Hematopoietic multipotent progenitor cell (in vitro differentiated cells): ENCODE results near the gene TMEM59L. TPM values are rescaled to one million over a fixed set of nuclear protein-coding genes. Genes with fewer than 3 reads are reported as not detected.

Experiments
- DNase-seq, 3 donors: peaks; one replicate each; pipeline ENCODE4 v3.0.0-alpha.2; 2011 to 2015; ENCODE audit warnings: low read depth in 2 of 3, low spot score in 2 of 3
- total RNA-seq: library from RNA; depleted of rRNA; stranded (reverse); fragments of >200 nt; gene quantifications from one replicate; pipeline ENCODE4 v1.2.3, GENCODE V29; 2012

The TMEM59L gene
- total RNA-seq, 1 donor, result not detected

GRCh38 chr19:18636183-18636968 is 23.7 kb downstream of the TMEM59L start:
- peak; percentile 96 to 98 (median 98) for DNase-seq

- no peak for DNase-seq
Observed at GRCh38 chr19:18636969-18637629, 24.4 kb downstream of the TMEM59L start, which contains the start of gene KLHL26. Gene KLHL26, plus strand, starts transcription at chr19:18637028. Its CDS starts 27 bp downstream, at chr19:18637055.

- no peak for DNase-seq
Observed at GRCh38 chr19:18637673-18638630, 25.3 kb downstream of the TMEM59L start.

GRCh38 chr19:18639706-18640243 is 27.1 kb downstream of the TMEM59L start:
- no peak for DNase-seq

- DNase-seq, result peak in 2 of 3 donors; percentile 67 to 82
Observed at GRCh38 chr19:18644196-18645034, 31.7 kb downstream of the TMEM59L start.

GRCh38 chr19:18645035-18645511 is 32.4 kb downstream of the TMEM59L start:
- DNase-seq, result no peak

- DNase-seq, result no peak
Observed at GRCh38 chr19:18646535-18647370, 34.1 kb downstream of the TMEM59L start.

GRCh38 chr19:18647371-18647767 is 34.7 kb downstream of the TMEM59L start:
- no peak for DNase-seq

- DNase-seq, result no peak
Observed at GRCh38 chr19:18647807-18648206, 35.1 kb downstream of the TMEM59L start.

GRCh38 chr19:18648973-18649315 is 36.3 kb downstream of the TMEM59L start:
- DNase-seq, result no peak

- DNase-seq, result peak in 1 of 3 donors; percentile 61
Observed at GRCh38 chr19:18649371-18650020, 36.8 kb downstream of the TMEM59L start.

GRCh38 chr19:18650021-18650390 is 37.3 kb downstream of the TMEM59L start:
- no peak for DNase-seq

GRCh38 chr19:18650468-18651041 is 37.9 kb downstream of the TMEM59L start:
- DNase-seq, result no peak

- no peak for DNase-seq
Observed at GRCh38 chr19:18651300-18651699, 38.6 kb downstream of the TMEM59L start.

- DNase-seq, result no peak
Observed at GRCh38 chr19:18651733-18652132, 39.1 kb downstream of the TMEM59L start.

- DNase-seq, result no peak
Observed at GRCh38 chr19:18653853-18654252, 41.2 kb downstream of the TMEM59L start.

- DNase-seq, result no peak
Observed at GRCh38 chr19:18654469-18654868, 41.8 kb downstream of the TMEM59L start.
